ENCODE measurements around the gene EZH2. TPM values are rescaled to one million over a fixed set of nuclear protein-coding genes. Genes with fewer than 3 reads are reported as not detected.

EZH2 gene
- total RNA-seq, 6 experiments from 2014 or later, result 1.2 to 4.2 (median 1.9) TPM

DNA sequence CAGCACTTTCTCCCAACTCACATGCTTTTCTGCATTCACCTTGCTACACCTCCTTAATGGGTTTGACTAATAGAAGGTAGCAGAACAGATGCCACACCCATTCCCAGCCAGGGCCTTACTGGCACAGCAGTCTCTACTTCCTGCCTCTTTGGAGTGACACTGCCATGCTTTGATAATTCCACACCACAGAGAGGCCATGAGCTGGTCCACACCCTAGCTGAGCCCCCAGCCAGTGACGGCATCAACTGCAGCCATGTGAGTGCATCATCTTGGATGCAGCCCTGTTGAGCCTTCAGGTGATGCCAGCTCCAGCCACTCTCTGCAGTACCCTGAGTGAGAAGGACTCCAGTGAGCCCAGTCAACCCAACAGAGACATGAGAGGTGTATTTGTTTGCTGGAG lies 27.5 kb upstream of the EZH2 start:
- no peak for TF ChIP-seq CTCF (IDR thresholded peaks at IDR 0.05)
- TF ChIP-seq POLR2A (IDR thresholded peaks at IDR 0.05), result no peak
- Histone ChIP-seq H3K36me3 (no peaks in the 10 kb centered on the region), H3K27ac (no peak overlapping the region), H3K4me1 (no peaks in the 10 kb centered on the region), H3K27me3 (no peaks in the 10 kb centered on the region), H3K9me3 (no peaks in the 10 kb centered on the region), H3K4me3 (no peak overlapping the region)
- 60% methylated on average over 1 of the region's 1 CpG for WGBS (ENCODE audit: insufficient coverage, low coverage, low lambda C conversion rate, missing lambda C conversion rate)
- intact Hi-C loops (cut with DNase I), result no loop called here
- ATAC-seq (no peak), DNase-seq (no peak)

DNA sequence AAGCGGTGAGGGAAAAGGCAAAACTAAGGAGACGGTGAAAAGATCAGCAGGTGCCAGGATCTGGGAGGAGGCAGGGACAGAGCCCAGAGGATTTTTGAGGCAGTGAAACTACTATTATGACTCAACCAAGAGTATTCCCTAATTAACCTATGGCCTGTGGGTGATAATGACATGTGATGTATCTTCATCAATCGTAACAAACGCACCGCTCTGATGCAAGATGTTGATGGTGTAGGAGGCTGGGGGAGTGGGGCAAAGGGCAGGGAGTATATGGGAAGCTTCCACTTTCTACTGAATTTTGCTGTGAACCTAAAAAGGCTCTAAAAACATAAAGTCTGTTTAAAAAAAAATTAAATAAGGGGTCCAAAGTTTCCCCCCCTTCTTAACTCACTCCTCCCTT lies 25.5 kb upstream of the EZH2 start:
- Histone ChIP-seq H3K27me3 (no peaks in the 10 kb centered on the region), H3K4me1 (no peaks in the 10 kb centered on the region), H3K4me3 (no peak overlapping the region), H3K9me3 (no peaks in the 10 kb centered on the region), H3K27ac (no peak overlapping the region), H3K36me3 (no peaks in the 10 kb centered on the region)
- TF ChIP-seq POLR2A (IDR thresholded peaks at IDR 0.05), result no peak
- no peak for TF ChIP-seq CTCF (IDR thresholded peaks at IDR 0.05)
- 49% methylated on average over 4 of the region's 5 CpGs for WGBS (ENCODE audit: insufficient coverage, low coverage, low lambda C conversion rate, missing lambda C conversion rate)
- intact Hi-C loops (cut with DNase I), result no loop called here
- DNase-seq (no peak), ATAC-seq (no peak)

DNA sequence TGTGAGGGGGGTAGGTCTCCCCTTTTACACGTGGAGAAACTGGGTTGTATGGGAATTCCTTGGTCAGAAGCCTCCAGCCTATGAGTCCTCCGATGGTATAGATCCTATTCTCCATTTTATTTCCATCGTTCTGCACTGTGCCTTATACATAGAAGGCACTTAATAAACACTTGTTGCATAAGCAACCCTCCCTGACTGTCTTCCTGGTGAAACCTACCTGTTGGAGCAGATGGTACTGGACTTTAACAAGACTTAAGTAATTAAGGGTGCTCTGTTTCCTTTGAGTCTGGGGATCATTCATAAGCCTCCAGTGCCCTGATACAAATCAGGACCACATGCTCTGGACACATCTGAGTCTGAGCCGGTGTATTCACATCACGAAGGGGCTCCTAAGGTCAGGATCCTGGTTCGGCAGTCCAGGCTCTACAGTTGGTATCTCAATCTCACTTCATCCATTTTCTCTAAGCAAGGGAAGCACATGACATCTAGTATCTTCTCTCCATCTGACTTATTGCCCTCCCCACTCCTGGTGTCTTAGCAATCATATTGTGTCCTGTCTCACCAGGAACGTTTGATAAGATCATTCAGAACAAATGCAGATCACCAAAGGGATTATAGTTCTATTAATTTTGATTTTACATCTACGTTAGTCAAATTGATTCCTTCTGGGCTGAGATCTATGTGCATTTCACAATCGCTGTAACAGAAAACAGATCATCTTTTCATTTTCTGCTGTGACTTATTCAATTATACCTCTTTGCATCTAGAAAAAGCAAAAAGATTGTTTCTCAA lies 22.8 kb upstream of the EZH2 start:
- no peak for DNase-seq
- no peaks in the 10 kb centered on the region for H3K4me1 ChIP-seq
- intact Hi-C loops (cut with DNase I), result no loop called here
- TF ChIP-seq CTCF (IDR thresholded peaks at IDR 0.05), result no peak
- TF ChIP-seq POLR2A (IDR thresholded peaks at IDR 0.05), result no peak
- 71% methylated on average over 9 of the region's 9 CpGs for WGBS (ENCODE audit: insufficient coverage, low coverage, low lambda C conversion rate, missing lambda C conversion rate)
- ATAC-seq, result no peak
- no peaks in the 10 kb centered on the region for H3K36me3 ChIP-seq
- H3K9me3 ChIP-seq, result no peaks in the 10 kb centered on the region
- no peak overlapping the region for H3K4me3 ChIP-seq
- H3K27me3 ChIP-seq, result no peaks in the 10 kb centered on the region
- no peak overlapping the region for H3K27ac ChIP-seq

GRCh38 chr7:148905093-148905666 lies 21.1 kb upstream of the EZH2 start:
- no peak for ATAC-seq
- Histone ChIP-seq H3K27ac (no peak overlapping the region), H3K27me3 (no peaks in the 10 kb centered on the region), H3K36me3 (no peaks in the 10 kb centered on the region), H3K9me3 (no peaks in the 10 kb centered on the region), H3K4me1 (no peaks in the 10 kb centered on the region), H3K4me3 (no peak overlapping the region)
- no peak for TF ChIP-seq POLR2A (IDR thresholded peaks at IDR 0.05)
- TF ChIP-seq CTCF (IDR thresholded peaks at IDR 0.05), result no peak
- 33% methylated on average over 5 of the region's 6 CpGs for WGBS (ENCODE audit: insufficient coverage, low coverage, low lambda C conversion rate, missing lambda C conversion rate)
- DNase-seq, result no peak
- intact Hi-C loops (cut with DNase I), result no loop called here

Measured in right lobe of liver (tissue), 6 donors.